Inflammatory macrophage treated with lipopolysaccharide for 4 hours (primary cell): ENCODE data around the gene SERPINA9.
"Not testable (repeated sequence)": the region's sequence is repeated elsewhere in the genome, so short reads cannot be mapped to it uniquely, and the experiment has no call there.

Experiments
- DNase-seq: peaks from one replicate; pipeline ENCODE4 v3.0.0-alpha.2; 2020

The SERPINA9 gene

GRCh38 chr14:94485944-94486841 lies 10.2 kb upstream of the SERPINA9 start:
- peak; percentile 49 for DNase-seq

- peak; percentile 20 for DNase-seq
Measured at GRCh38 chr14:94484481-94484880, 8.5 kb upstream of the SERPINA9 start.

GRCh38 chr14:94483729-94484275 lies 7.8 kb upstream of the SERPINA9 start:
- peak; percentile 31 for DNase-seq

- no peak for DNase-seq
Measured at GRCh38 chr14:94483071-94483451, 7.1 kb upstream of the SERPINA9 start.

- not testable (repeated sequence) for DNase-seq
Measured at GRCh38 chr14:94482132-94483070, 6.4 kb upstream of the SERPINA9 start.

- DNase-seq, result peak; percentile 87
Measured at GRCh38 chr14:94481468-94482131, 5.6 kb upstream of the SERPINA9 start.

- no peak for DNase-seq
Measured at GRCh38 chr14:94480809-94481208, 4.8 kb upstream of the SERPINA9 start.

- DNase-seq, result no peak
Measured at GRCh38 chr14:94478420-94478819, 2.4 kb upstream of the SERPINA9 start.

- DNase-seq, result no peak
Measured at GRCh38 chr14:94474581-94475031, 1.4 kb downstream of the SERPINA9 start.

GRCh38 chr14:94473666-94474410 lies 2.2 kb downstream of the SERPINA9 start:
- peak; percentile 75 for DNase-seq

- no peak for DNase-seq
Measured at GRCh38 chr14:94472842-94473241, 3.2 kb downstream of the SERPINA9 start.

- no peak for DNase-seq
Measured at GRCh38 chr14:94471045-94471444, 5.0 kb downstream of the SERPINA9 start.

- DNase-seq, result no peak
Measured at GRCh38 chr14:94470311-94470710, 5.7 kb downstream of the SERPINA9 start.

GRCh38 chr14:94469261-94469660 lies 6.7 kb downstream of the SERPINA9 start:
- no peak for DNase-seq

GRCh38 chr14:94467728-94468520 lies 8.1 kb downstream of the SERPINA9 start:
- DNase-seq, result no peak

- DNase-seq, result no peak
Measured at GRCh38 chr14:94466706-94467370, 9.2 kb downstream of the SERPINA9 start.

GRCh38 chr14:94465042-94465441 lies 11.0 kb downstream of the SERPINA9 start:
- DNase-seq, result no peak

GRCh38 chr14:94464290-94464689 lies 11.7 kb downstream of the SERPINA9 start:
- no peak for DNase-seq

GRCh38 chr14:94462763-94463572 lies 13.0 kb downstream of the SERPINA9 start:
- no peak for DNase-seq

GRCh38 chr14:94462219-94462551 lies 13.8 kb downstream of the SERPINA9 start:
- DNase-seq, result no peak
